H7 (cell line): Measurements from ENCODE around the gene BCR. TPM values are rescaled to one million over a fixed set of nuclear protein-coding genes. Genes with fewer than 3 reads are reported as not detected.

Experiments
- DNase-seq: peaks from one replicate; pipeline ENCODE4 v3.0.0; 2012
- H3K27me3 ChIP-seq: 2 replicates; pipeline ENCODE4 v1.6.0; 2011; ENCODE audit warnings: mild to moderate bottlenecking, low read length; ENCODE audit not compliant: control insufficient read depth, insufficient read depth
- H3K36me3 ChIP-seq: replicated peaks from 2 replicates; pipeline ENCODE4 v1.5.1; 2011; ENCODE audit warnings: low read length; ENCODE audit not compliant: control insufficient read depth, insufficient read depth
- H3K4me3 ChIP-seq: 2 replicates; pipeline ENCODE4 v1.5.1; 2011; ENCODE audit warnings: low read depth, mild to moderate bottlenecking, control low read depth, low read length, moderate library complexity; ENCODE audit not compliant: insufficient read depth
- total RNA-seq: library from RNA; depleted of rRNA; stranded (reverse); fragments of >200 nt; shearing (Covaris generic); gene quantifications from 2 replicates; pipeline ENCODE4 v1.2.3, GENCODE V29; 2014

The BCR gene
- total RNA-seq, 1 experiment from 2014 or later: 89.1 TPM

DNA sequence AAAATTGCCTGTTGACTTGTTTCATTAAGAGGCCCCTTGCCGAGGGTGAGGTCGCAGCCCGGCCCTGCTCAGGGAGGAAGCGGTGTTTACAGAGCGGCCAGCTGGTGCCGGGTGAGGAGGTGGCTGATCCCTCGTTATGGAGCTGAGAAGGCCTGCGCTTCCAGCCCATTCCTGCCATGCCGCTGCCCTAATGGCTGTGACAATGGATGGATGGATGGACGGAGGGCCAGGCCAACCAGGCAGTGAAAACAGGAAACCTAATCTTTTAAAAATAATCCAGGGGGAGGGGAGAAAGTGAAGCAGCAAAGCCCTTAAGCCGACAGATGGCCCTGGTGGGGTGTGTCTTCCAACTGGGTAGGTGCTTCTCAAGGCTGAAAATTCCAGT is 38.5 kb downstream of the BCR start:
- Histone ChIP-seq H3K36me3 (no peaks in the 10 kb centered on the region), H3K27me3 (no peaks in the 10 kb centered on the region), H3K4me3 (no peak overlapping the region)
- DNase-seq: peak; percentile 85

DNA sequence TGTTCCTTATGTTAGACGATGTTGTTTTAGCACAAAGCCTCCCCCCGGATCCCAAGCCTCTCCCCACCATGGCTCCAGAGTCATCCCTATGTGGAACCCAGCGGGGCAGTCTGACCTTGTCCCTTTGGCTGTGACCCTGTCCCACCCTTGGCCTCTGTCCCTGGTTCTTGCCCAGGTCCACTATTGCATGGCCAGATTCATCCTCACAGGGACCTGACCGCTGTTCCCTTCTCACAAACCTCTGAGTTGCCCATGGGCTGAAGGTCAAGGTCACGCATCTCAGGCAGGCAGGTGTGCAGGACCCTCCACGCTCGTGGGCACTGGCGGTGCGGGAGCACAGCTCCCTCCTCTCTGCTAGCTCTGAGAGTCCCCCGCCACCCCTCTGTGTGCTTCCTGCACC is 39.0 kb downstream of the BCR start:
- DNase-seq: no peak
- H3K36me3 ChIP-seq: no peaks in the 10 kb centered on the region
- H3K27me3 ChIP-seq: no peaks in the 10 kb centered on the region
- H3K4me3 ChIP-seq: no peak overlapping the region

DNA sequence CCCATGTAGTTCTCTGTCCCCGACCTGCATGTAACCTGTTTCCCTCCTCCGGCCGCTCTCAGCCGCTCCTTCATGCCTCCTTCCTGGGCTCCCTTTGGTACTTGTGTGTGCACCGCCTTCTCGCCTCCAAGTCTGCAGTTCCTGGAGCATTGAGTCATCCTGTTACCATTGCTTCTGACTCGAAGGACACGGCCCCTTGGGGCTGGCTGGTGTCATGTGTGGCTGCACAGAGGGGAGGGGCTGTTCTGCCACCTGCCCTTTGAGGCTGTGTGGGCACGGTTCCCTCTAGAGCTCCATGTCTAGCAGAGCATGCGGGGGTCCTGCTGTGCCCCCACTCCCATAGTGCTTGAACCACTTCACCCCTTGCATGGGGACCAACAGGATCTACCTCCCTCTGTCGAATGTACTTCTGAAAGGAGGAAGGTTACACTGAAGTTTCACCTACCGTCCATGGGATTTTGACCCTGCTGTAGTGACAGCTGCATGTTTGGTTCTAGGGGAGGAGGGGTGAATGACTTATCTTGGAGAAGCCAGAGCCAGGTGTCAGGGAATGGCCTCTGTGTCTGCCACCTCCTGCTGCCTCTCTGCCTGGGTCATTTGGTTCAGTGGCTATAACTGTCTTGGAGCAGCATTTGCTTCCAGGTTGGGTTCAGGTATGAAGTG is 39.6 kb downstream of the BCR start:
- Histone ChIP-seq H3K27me3 (no peaks in the 10 kb centered on the region), H3K36me3 (no peaks in the 10 kb centered on the region), H3K4me3 (no peak overlapping the region)
- DNase-seq: no peak

DNA sequence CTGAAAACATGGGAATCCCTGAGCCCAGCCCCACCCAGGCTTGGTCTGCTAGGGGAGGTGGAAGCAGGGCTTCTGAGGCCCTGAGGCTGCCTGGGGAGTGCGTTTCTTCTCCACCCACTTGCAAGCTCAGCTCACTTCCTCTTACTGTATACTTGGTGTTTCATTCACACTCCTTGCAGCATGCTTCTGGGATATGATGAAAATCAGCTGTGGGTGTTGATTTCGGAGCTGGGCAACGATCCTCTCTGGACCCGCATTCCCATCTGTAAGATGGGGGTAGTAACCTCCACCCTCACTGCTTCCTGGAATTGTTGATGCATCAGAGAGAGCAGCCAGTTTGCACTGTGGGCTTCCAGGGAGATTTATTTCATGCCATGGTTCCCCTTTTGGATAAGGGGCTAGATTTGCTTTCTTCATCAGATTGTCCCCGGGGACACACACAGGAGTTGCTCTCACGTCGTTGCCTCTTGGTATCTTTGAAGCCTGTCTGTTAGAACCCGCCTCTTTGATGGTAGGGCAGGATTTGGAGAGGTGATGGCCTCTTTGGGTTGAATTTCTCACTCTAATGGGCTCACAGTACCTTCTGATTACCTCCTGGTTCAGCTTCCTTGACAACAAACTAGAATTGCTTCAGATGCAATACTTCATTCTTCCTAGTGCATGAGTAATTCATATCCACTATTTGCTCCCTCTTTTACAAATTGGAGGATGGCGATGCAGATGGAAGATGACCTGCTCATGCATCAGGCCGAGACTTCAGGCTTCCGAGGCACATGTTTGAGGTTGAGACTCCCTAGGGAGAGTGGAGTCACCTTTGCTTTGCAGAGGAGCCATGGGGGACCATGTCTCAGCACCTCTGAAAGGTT is 40.4 kb downstream of the BCR start:
- no peak for DNase-seq
- Histone ChIP-seq H3K36me3 (no peaks in the 10 kb centered on the region), H3K4me3 (no peak overlapping the region), H3K27me3 (no peaks in the 10 kb centered on the region)

DNA sequence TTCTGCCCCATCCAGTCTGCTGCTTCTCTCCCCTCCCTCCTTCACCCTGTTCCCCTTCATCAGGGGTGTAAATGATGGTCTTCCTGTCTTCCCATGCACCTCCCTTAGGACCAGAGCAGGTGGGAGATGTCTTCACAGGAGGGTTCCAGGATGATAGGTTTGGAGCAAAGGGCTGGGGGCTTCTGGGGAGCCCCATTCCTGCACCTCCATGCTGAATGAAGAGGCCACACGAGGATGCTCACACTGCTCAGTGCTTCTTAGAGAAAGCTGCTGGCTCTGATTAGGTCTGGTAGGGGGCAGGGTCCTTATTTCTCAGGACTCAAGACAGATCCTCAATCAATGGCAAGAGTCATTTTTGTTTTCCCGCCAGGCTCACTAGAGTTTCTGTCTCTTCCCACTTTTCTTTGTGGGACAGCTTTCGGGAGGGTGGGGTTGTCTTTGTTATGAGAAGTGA is 41.1 kb downstream of the BCR start:
- Histone ChIP-seq H3K27me3 (no peaks in the 10 kb centered on the region), H3K36me3 (no peaks in the 10 kb centered on the region), H3K4me3 (no peak overlapping the region)
- no peak for DNase-seq

DNA sequence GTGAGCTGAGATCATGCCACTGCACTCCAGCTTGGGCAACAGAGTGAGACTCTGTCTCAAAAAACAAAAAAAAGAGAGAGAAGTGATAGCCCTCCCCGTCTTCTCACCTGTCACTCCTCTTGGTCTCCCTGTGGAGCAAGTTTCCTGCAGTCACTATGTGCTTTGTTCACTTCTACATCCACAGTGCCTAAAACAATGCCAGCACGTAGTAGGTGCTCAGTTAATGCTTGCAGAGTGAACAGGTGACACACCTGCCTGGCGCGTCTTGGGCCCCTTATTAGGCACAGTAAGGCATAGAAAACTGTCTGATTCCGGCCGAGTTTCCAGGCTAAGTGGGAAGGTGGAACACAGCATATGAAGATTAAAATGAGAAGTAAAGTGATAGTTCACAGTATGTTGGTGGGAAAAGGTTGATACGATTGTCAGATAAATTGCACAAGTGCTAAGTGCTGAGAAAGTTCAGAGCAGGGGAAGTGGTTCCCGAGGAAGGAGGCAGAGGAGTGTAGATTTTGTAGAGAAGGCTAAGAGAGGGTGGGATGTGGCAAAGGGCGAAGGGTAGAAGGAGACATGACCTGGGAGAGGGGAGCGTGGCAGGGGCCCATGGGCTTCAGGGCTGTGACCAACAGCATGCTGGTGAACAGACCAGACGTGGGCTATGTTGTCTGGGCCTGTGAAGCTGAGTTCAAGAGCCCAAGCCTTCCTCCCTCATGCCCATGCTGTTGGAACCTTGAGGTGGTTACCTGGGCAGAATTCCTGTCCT is 41.9 kb downstream of the BCR start:
- no peaks in the 10 kb centered on the region for H3K36me3 ChIP-seq
- no peaks in the 10 kb centered on the region for H3K27me3 ChIP-seq
- H3K4me3 ChIP-seq: no peak overlapping the region
- no peak for DNase-seq

DNA sequence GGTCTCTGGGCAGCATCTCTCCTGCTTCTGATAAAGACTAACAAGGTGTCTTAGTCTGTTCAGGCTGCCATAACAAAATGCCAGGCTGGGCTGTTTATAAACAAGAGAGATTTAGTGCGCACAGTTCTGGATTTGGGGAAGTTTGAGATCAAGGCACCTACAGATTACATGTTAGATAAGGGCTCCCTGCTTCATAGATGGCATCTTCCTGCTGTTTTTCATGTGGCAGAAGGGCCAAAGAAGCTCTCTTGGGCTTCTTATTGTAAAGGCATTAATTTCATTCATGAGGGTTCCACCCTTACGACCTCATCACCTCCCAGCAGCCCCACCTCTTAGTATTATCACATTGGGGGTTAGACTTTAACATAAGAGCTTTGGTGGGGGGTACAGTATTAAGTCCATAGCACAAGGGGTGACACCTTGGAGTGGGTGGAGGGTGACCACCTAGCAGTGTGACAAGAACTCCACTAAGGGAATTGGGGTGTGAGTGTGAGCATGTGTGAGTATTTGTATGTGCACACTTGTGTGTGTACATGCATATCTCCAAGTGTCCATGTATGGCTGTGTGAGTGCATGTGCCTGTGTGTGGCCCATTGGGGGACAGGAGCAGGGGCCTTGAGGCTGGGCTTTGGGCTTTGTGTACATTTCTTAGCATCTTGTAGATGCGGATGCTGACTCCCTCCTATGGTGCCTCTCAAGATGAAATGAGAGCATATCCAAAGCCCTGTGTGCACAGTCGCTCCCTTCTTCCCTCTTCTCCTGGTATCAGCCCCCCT is 42.7 kb downstream of the BCR start:
- no peak for DNase-seq
- Histone ChIP-seq H3K36me3 (no peaks in the 10 kb centered on the region), H3K4me3 (no peak overlapping the region), H3K27me3 (no peaks in the 10 kb centered on the region)

DNA sequence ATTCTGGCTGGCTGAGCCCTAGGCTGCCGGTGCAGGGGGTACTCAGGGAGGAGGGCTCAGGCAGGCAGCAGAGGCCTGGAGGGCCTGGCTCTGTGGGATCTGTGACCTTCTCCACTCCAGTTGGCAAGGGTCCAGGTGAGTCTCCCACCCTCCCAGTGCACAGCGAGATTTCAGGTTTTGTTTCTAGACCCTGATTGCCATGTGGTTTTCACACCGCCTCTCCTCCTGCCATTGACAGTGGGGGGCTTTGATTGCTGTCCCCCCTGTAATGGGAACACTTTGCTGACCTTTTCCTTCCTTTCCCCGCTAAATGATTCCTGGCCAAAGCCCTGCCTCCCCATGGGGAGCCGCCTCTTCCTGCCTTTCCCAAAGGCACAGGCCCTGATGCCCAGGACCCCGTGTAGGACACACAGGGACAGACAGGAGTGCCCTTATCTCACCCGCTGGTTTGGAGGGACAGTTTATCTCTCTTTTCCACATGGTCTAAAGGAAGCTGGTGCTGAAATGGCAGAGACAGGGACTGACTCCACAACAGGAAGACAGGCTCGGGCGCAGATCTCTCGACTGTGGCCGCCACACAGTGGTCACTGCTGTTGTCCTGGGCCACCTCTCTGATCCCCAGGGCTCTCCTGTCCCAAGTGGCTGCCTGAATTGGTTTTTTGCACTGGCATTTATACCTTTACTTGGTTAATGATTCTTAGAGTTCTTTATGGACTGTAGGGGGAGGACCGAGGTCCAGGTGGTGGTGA is 43.4 kb downstream of the BCR start:
- DNase-seq: no peak
- Histone ChIP-seq H3K27me3 (no peaks in the 10 kb centered on the region), H3K36me3 (no peaks in the 10 kb centered on the region)

DNA sequence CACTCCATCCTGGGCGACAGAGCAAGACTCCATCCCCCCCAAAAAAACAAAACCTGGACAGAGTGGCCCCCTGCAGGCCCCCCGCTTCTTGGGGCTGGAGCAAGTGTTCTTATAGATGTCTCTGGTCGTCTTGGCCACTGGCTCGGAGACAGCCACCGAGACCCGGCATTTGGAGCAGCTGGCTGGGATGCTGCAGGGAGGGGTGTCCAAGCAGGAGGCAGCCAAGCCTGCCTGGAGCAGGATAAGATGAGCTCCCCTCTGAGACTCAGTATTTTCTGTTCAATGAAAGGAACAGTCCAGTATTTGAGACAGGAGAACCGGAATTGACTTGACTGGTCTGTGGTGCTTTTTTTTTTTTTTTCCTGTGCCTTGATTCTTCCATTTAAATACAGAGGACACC is 44.5 kb downstream of the BCR start:
- H3K36me3 ChIP-seq: no peaks in the 10 kb centered on the region
- H3K27me3 ChIP-seq: no peaks in the 10 kb centered on the region
- DNase-seq: no peak
- no peak overlapping the region for H3K4me3 ChIP-seq

More for the DNA sequence above, 43.4 kb downstream of the BCR start:
- no peak overlapping the region for H3K4me3 ChIP-seq

DNA sequence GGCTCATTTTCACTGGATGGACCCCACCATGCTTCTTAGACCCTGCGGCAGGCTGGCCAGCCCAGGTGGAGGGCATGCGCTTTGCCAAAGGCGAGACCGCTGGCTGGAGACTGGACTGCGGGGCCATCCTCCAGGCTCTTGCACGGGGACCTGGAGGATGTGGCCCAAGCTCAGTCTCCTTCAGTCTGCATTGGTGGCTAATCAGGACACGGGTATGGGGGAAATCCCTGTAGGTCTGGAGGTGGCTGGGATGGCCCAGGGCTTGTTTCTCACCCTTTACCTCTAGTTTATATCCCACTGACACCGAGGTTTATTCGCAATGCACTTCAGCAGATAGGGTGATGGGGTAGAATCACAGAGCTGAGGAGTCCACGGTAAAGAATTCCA is 45.0 kb downstream of the BCR start:
- no peaks in the 10 kb centered on the region for H3K27me3 ChIP-seq
- H3K4me3 ChIP-seq: no peak overlapping the region
- no peaks in the 10 kb centered on the region for H3K36me3 ChIP-seq
- DNase-seq: peak; percentile 46

DNA sequence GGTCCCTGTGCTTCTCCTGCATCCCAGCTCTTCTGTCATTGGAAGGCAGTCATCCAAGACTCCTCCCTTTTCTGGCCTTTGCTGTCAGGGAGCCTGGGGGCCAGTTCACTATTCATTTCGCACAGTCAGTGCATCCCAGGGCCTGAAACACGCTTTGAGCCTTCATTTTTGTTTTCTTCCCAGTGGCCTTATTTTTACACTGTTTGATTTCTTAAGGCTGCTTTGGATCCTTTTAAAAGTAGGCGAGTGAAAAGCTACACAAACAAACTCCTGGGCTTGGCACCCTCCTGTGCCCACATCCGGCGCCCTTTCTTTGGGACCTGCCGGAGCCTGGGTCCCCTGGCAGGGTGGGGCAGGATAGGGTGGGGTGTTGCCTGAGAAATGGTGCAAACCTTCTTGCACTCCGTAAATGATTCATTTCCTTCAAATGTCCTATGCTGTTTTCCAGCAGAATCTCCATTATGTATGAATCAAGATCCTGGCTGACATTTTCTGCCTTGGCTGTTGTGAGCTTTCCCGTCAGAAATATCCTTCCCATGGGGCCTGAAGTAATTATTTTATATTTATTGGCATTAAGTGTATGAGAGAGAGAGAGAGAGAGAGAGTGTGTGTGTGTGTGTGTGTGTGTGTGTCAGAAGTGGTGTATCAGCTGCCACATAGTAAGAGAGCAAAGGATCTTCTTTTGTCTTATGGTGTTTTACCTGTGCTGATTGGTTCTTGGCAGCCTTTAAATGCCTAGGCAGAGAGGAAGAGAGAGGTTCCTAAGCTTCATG is 45.6 kb downstream of the BCR start:
- Histone ChIP-seq H3K36me3 (no peaks in the 10 kb centered on the region), H3K27me3 (no peaks in the 10 kb centered on the region), H3K4me3 (no peak overlapping the region)
- peak; percentile 65 for DNase-seq

DNA sequence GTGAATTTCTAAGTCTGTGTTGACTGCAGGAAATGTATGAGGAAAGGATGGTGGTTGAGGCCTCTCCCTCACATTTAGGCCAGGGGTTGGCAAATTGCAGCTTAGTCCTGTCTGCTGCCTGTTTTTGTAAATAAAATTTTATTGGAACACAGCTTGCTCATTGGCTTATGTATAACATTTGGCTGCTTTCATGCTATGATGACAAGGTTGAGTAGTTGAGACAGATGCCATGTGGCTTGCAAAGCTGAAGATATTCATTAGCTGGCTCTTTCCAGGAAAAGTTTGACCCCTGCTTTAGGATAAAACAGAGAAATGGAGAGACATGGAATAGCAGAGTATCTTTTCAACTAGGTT is 46.2 kb downstream of the BCR start:
- Histone ChIP-seq H3K27me3 (no peaks in the 10 kb centered on the region), H3K36me3 (no peaks in the 10 kb centered on the region), H3K4me3 (no peak overlapping the region)
- no peak for DNase-seq

DNA sequence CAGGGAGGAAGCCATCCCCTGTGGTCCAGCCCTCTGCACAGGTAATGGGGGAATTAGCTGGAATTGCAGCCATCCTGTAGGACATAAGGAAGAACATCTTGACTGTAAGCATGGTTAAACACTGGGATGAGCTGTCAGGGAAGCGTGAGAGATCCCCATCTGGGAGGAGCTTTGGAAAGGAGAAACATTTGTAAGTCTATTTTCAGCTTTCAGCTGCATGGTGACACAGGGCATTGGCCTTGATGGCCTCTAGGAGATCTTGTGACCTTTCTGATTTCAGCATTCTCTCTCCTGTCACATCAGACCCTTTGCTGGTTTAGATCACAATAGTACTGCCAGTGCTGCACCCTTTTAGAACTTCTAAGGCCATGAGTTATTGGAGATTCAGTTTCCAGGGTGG is 47.1 kb downstream of the BCR start:
- H3K27me3 ChIP-seq: no peaks in the 10 kb centered on the region
- H3K4me3 ChIP-seq: no peak overlapping the region
- DNase-seq: no peak

More for the DNA sequence above, 47.1 kb downstream of the BCR start:
- H3K36me3 ChIP-seq: no peaks in the 10 kb centered on the region
